ENCODE data around the gene RNPEP. TPM values are rescaled to one million over a fixed set of nuclear protein-coding genes. Genes with fewer than 3 reads are reported as not detected.

The RNPEP gene
- total RNA-seq: 76.6 to 84.3 TPM (median 79.3 TPM) in 3 replicates

DNA sequence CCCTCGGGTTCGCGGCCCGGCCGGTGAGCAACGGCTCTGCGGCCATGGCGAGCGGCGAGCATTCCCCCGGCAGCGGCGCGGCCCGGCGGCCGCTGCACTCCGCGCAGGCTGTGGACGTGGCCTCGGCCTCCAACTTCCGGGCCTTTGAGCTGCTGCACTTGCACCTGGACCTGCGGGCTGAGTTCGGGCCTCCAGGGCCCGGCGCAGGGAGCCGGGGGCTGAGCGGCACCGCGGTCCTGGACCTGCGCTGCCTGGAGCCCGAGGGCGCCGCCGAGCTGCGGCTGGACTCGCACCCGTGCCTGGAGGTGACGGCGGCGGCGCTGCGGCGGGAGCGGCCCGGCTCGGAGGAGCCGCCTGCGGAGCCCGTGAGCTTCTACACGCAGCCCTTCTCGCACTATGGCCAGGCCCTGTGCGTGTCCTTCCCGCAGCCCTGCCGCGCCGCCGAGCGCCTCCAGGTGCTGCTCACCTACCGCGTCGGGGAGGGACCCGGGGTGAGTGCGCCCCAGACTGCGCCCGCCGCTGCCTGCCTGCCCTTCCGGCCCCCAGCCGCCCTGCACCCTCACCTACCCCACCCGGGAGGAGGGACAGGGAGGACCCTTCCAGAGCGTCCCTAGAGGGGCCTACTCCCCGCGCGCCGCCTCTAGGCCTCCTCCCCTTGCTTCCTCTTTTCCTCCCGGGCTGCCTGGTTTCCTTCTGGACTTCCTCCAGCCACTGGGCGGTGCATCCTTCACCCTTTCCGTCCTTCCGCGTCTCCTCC is at the start of gene RNPEP:
RNPEP (plus strand) TSS at position 26 of the 757 bp plus-strand sequence; CDS start at position 45, 19 bp downstream.
- Mint-ChIP-seq H3K27ac (peak within 1 kb of the TSS; percentile 98), H3K27me3 (ENCODE audit: low read depth) (no peaks in the 10 kb centered on the region), H3K4me3 (peak within 1 kb of the TSS; percentile 97), H3K9me3 (no peaks in the 10 kb centered on the region), H3K4me1 (peaks cover 41% of the 10 kb centered on the region), H3K36me3 (no peaks in the 10 kb centered on the region)
- peak; percentile 56 to 78 for DNase-seq (ENCODE audit: low spot score in 2 of 2, unreplicated experiment in 2 of 2)
- TF ChIP-seq, protein P1, sequence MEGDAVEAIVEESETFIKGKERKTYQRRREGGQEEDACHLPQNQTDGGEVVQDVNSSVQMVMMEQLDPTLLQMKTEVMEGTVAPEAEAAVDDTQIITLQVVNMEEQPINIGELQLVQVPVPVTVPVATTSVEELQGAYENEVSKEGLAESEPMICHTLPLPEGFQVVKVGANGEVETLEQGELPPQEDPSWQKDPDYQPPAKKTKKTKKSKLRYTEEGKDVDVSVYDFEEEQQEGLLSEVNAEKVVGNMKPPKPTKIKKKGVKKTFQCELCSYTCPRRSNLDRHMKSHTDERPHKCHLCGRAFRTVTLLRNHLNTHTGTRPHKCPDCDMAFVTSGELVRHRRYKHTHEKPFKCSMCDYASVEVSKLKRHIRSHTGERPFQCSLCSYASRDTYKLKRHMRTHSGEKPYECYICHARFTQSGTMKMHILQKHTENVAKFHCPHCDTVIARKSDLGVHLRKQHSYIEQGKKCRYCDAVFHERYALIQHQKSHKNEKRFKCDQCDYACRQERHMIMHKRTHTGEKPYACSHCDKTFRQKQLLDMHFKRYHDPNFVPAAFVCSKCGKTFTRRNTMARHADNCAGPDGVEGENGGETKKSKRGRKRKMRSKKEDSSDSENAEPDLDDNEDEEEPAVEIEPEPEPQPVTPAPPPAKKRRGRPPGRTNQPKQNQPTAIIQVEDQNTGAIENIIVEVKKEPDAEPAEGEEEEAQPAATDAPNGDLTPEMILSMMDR (IDR thresholded peaks at IDR 0.05; ENCODE audit: unreplicated experiment): no peak

DNA sequence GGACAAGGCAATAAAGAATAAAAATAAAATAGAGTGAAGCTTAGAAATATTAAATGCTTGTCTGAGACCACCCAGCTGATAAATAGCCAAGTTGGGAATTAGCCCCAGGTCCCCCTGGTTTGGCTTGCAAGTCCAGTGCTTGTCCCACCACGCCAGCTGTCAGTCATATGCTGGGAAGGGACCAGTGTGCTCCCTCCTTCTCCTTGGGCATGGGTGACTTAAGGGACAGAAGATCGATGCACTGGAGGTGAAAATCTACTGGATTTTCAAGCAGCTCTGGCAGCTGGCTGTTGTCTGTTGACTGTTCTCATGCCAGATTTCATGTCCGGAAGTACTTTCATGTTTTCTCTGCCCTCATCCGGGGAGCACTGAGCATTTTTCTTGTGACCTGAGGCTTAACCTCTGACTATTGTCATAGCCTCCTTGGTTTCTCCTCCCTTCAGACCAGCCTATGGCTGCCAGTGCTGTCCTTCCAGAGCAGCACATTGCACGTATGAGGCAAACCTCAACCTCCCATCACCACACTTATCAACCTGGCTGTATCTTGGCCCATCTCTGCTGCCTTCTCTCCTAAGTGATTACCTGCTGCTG is 48.5 kb upstream of the RNPEP start:
- no peaks in the 10 kb centered on the region for H3K36me3 Mint-ChIP-seq

DNA sequence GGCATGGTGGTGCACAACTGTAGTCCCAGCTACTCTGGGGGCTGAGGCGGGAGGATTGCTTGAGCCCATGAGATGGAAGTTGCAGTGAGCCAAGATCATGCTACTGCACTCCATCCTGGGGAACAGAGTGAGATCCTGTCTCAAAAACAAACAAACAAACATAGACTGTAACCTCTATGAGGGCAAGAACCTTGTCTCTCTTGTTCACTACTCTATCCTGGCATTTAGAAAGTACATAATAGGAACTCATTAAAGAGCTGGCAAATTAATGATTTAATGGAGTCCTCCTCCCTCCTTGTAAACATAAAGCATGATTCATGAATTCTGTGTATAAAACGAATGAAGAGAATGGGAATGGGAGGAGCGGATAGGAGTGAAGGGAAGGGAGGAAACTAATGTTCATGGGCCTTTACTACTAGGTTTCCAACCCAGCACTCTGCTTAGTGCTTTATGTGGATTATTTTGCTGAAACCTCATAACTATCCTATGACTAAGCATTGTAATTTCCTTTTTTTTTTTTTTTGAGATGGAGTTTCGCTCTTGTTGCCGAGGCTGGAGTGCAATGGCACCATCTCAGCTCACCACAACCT is 44.7 kb upstream of the RNPEP start:
- H3K4me3 Mint-ChIP-seq: no peak overlapping the region
- no peaks in the 10 kb centered on the region for H3K36me3 Mint-ChIP-seq
- H3K4me1 Mint-ChIP-seq: peaks cover 34% of the 10 kb centered on the region
- peak overlapping the region; percentile 12 for H3K27ac Mint-ChIP-seq
- no peak for DNase-seq (ENCODE audit: low spot score in 2 of 2, unreplicated experiment in 2 of 2)
- no peaks in the 10 kb centered on the region for H3K9me3 Mint-ChIP-seq
- H3K27me3 Mint-ChIP-seq (ENCODE audit: low read depth): no peaks in the 10 kb centered on the region
- TF ChIP-seq, protein P1 (IDR thresholded peaks at IDR 0.05; ENCODE audit: unreplicated experiment): no peak

More for the DNA sequence above, 48.5 kb upstream of the RNPEP start:
- no peak overlapping the region for H3K4me3 Mint-ChIP-seq
- H3K27me3 Mint-ChIP-seq (ENCODE audit: low read depth): no peaks in the 10 kb centered on the region
- TF ChIP-seq, protein P1 (IDR thresholded peaks at IDR 0.05; ENCODE audit: unreplicated experiment): no peak
- H3K9me3 Mint-ChIP-seq: no peaks in the 10 kb centered on the region
- no peak overlapping the region for H3K27ac Mint-ChIP-seq
- no peak for DNase-seq (ENCODE audit: low spot score in 2 of 2, unreplicated experiment in 2 of 2)
- peaks cover 14% of the 10 kb centered on the region for H3K4me1 Mint-ChIP-seq

DNA sequence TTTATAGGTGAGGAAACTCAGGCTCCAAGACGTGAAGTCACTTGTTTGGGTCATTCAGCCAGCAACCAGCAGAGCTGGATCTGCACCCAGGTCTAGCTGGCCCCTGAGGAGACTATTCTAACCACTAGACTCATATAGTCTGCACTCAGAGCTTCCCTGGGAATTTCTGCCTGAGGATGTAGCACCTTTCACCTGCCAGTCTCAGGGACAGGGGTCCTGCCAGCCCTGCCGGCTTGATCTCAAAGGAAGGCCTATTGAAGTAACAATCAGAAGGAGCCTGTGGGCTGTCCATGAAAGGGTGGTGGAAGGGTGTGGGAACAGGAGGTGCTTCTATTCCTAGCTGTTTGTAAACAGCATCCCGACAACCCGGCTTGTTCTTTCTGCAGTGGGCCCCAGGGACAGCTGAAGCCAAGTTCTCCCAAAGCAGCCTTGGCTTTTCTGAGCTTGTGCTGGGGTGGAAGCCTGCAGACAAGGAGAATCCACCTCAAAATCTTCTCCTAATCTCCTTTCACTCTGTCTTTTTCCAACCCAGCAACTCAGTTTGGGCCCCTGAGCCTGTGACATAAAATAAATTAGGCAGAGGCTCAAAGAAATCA is 43.9 kb upstream of the RNPEP start:
- no peaks in the 10 kb centered on the region for H3K27me3 Mint-ChIP-seq (ENCODE audit: low read depth)
- no peaks in the 10 kb centered on the region for H3K36me3 Mint-ChIP-seq
- TF ChIP-seq, protein P1 (IDR thresholded peaks at IDR 0.05; ENCODE audit: unreplicated experiment): no peak
- H3K4me1 Mint-ChIP-seq: peaks cover 34% of the 10 kb centered on the region
- peak overlapping the region; percentile 50 for H3K27ac Mint-ChIP-seq
- H3K9me3 Mint-ChIP-seq: no peaks in the 10 kb centered on the region
- DNase-seq (ENCODE audit: low spot score in 2 of 2, unreplicated experiment in 2 of 2): no peak
- no peak overlapping the region for H3K4me3 Mint-ChIP-seq

DNA sequence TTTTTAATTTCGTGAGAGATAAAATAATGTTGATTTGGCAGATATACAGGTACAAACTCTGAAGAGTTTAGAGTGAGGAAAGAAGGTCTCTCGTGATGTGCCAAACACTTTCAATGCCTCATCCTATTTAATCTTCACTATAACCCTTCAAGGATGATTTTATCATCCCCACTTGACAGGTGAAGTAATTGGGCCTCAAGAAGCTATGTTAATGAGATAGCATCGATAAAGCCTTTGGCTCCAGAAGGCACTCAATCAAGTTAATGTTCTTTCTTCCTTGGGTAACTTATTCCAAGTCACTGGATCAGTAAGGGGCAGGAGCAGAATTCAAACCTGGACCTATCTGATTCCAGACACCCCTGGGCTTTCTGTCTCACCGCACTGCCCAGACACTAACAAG is 43.3 kb upstream of the RNPEP start:
- TF ChIP-seq, protein P1 (IDR thresholded peaks at IDR 0.05; ENCODE audit: unreplicated experiment): no peak
- no peak for DNase-seq (ENCODE audit: low spot score in 2 of 2, unreplicated experiment in 2 of 2)
- Mint-ChIP-seq H3K36me3 (no peaks in the 10 kb centered on the region), H3K9me3 (no peaks in the 10 kb centered on the region), H3K27me3 (ENCODE audit: low read depth) (no peaks in the 10 kb centered on the region), H3K4me3 (no peak overlapping the region), H3K4me1 (peaks cover 34% of the 10 kb centered on the region), H3K27ac (peak overlapping the region; percentile 44)
